Activated naive CD4-positive, alpha-beta T cell treated with anti-CD3 and anti-CD28 coated beads, Interleukin-2, amount 10 ng/mL, durations not matched to agents 7 days and 5 days (primary cell): ENCODE results near the gene MMP19.

Experiments used
- CTCF ChIA-PET: fragments of 350-600 bp; sonication (Branson Sonifier 250); formaldehyde crosslinking; loops from one replicate; lab custom pipeline; 2021; ENCODE audit warnings: antibody characterized with exemption; lab: Charles Lee
- DNase-seq: peaks from one replicate; pipeline ENCODE4 v3.0.0-alpha.2; 2020
- H3K27ac Mint-ChIP-seq: one replicate; pipeline ENCODE4 v1.8.0; 2021; ENCODE audit warnings: mild to moderate bottlenecking, moderate library complexity, mixed read lengths
- H3K27me3 Mint-ChIP-seq: one replicate; pipeline ENCODE4 v1.8.0; 2021; ENCODE audit warnings: mild to moderate bottlenecking, mixed read lengths
- H3K36me3 Mint-ChIP-seq: one replicate; pipeline ENCODE4 v1.8.0; 2021; ENCODE audit warnings: mixed read lengths
- H3K4me1 Mint-ChIP-seq: one replicate; pipeline ENCODE4 v1.8.0; 2021; ENCODE audit warnings: mixed read lengths
- H3K4me3 Mint-ChIP-seq: one replicate; pipeline ENCODE4 v1.8.0; 2021; ENCODE audit warnings: mild to moderate bottlenecking, moderate library complexity, mixed read lengths
- H3K9me3 Mint-ChIP-seq: one replicate; pipeline ENCODE4 v1.8.0; 2021; ENCODE audit warnings: mixed read lengths

MMP19 gene

GRCh38 chr12:55830601-55831446, 11.9 kb downstream of the MMP19 start:
- peaks cover 18% of the 10 kb centered on the region for H3K36me3 Mint-ChIP-seq
- peak; percentile 71 for DNase-seq
- CTCF ChIA-PET = interaction anchor here (0.5 to 2.9 kb wide), 10 partner anchors 10 to 742 kb away, joined by 3 to 15 read pairs (median 3); partner anchors contain the start of genes DGKA, ORMDL2 and SARNP
- H3K4me1 Mint-ChIP-seq = peaks cover 60% of the 10 kb centered on the region
- no peaks in the 10 kb centered on the region for H3K9me3 Mint-ChIP-seq
- H3K4me3 Mint-ChIP-seq = peak overlapping the region; percentile 97
- no peaks in the 10 kb centered on the region for H3K27me3 Mint-ChIP-seq
- peak overlapping the region; percentile 94 for H3K27ac Mint-ChIP-seq

GRCh38 chr12:55829967-55830600, 12.7 kb downstream of the MMP19 start:
- CTCF ChIA-PET = interaction anchor here (0.5 to 2.9 kb wide), 6 partner anchors 12 to 743 kb away, joined by 3 to 15 read pairs (median 6); partner anchors contain the start of genes DGKA, ORMDL2 and SARNP
- H3K36me3 Mint-ChIP-seq = peaks cover 20% of the 10 kb centered on the region
- H3K4me1 Mint-ChIP-seq = peaks cover 66% of the 10 kb centered on the region

DNA sequence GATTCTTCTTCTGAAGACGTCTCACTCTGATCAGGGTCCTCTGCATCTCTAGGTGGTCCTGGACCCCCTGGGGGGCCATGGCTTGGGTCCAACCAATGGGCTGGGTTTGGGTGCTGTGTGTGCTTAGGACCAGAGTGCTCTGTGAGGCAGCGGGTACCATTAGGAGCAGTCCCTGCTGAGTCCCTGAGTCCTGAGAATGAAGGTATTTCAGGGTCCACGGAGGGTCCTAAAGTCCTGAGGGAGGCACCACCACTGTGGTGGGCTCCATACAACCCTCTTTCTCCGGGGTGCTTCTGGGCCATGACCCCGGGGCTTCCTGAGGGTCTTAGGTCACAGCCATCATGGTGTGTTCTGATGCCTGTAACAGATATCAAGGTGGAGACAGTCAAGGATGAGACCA, 14.4 kb downstream of the MMP19 start:
- Mint-ChIP-seq H3K4me3 (peak overlapping the region; percentile 97), H3K27ac (peak overlapping the region; percentile 94), H3K27me3 (no peaks in the 10 kb centered on the region), H3K4me1 (peaks cover 80% of the 10 kb centered on the region), H3K36me3 (peaks cover 26% of the 10 kb centered on the region), H3K9me3 (no peaks in the 10 kb centered on the region)
- CTCF ChIA-PET = interaction anchor here (2.8 to 2.9 kb wide), 2 partner anchors 108 to 111 kb away, joined by 13 to 15 read pairs; no protein-coding TSS in a partner anchor
- no peak for DNase-seq

More at GRCh38 chr12:55829967-55830600, 12.7 kb downstream of the MMP19 start:
- Mint-ChIP-seq H3K27me3 (no peaks in the 10 kb centered on the region), H3K27ac (peak overlapping the region; percentile 94), H3K4me3 (peak overlapping the region; percentile 97), H3K9me3 (no peaks in the 10 kb centered on the region)
- DNase-seq = peak; percentile 62

DNA sequence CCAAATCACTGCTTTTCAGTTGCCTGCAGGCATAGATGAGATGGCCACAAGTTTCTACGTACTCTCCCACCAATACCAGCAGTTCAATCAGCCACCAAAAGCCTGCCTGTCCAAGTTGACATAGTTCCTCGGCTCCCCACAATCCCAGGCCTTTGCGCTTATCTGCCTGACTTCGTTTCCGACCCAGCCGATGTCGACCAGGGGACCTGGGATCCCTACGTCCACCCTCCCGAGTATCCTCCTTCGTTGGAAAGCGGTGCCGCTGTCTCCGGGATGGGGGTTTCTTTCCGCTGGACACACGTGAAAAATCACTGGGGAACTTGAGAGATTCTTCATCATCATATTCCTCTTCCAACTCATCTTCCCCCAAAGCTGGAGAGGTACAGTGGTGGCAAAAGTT, 14.9 kb downstream of the MMP19 start:
- Mint-ChIP-seq H3K9me3 (no peaks in the 10 kb centered on the region), H3K27me3 (no peaks in the 10 kb centered on the region), H3K4me3 (peak overlapping the region; percentile 97), H3K4me1 (peaks cover 79% of the 10 kb centered on the region), H3K27ac (peak overlapping the region; percentile 21), H3K36me3 (peaks cover 31% of the 10 kb centered on the region)
- CTCF ChIA-PET = interaction anchor here (1.4 kb wide), 1 partner anchor 112 kb away, joined by 4 read pairs; no protein-coding TSS in a partner anchor
- DNase-seq = no peak

GRCh38 chr12:55824726-55825125, 18.0 kb downstream of the MMP19 start:
- H3K4me3 Mint-ChIP-seq = peak overlapping the region; percentile 23

GRCh38 chr12:55823419-55823818, 19.3 kb downstream of the MMP19 start:
- H3K4me1 Mint-ChIP-seq = peaks cover 65% of the 10 kb centered on the region
- no peaks in the 10 kb centered on the region for H3K27me3 Mint-ChIP-seq
- H3K36me3 Mint-ChIP-seq = peaks cover 56% of the 10 kb centered on the region
- no peak overlapping the region for H3K4me3 Mint-ChIP-seq
- DNase-seq = no peak
- no peaks in the 10 kb centered on the region for H3K9me3 Mint-ChIP-seq
- CTCF ChIA-PET = interaction anchor here (0.7 to 1.3 kb wide), 3 partner anchors 85 to 113 kb away, joined by 3 to 6 read pairs (median 5); no protein-coding TSS in a partner anchor
- H3K27ac Mint-ChIP-seq = no peak overlapping the region

More at GRCh38 chr12:55824726-55825125, 18.0 kb downstream of the MMP19 start:
- Mint-ChIP-seq H3K36me3 (peaks cover 49% of the 10 kb centered on the region), H3K27ac (peak overlapping the region; percentile 77), H3K4me1 (peaks cover 59% of the 10 kb centered on the region), H3K9me3 (no peaks in the 10 kb centered on the region), H3K27me3 (no peaks in the 10 kb centered on the region)
- no peak for DNase-seq
- CTCF ChIA-PET = interaction anchor here (1.0 to 1.5 kb wide), 4 partner anchors 86 to 115 kb away, joined by 3 to 6 read pairs (median 4); no protein-coding TSS in a partner anchor

- no peak for DNase-seq
- Mint-ChIP-seq H3K27me3 (no peaks in the 10 kb centered on the region), H3K4me1 (peaks cover 56% of the 10 kb centered on the region), H3K4me3 (no peak overlapping the region), H3K27ac (peak overlapping the region; percentile 39), H3K36me3 (peaks cover 48% of the 10 kb centered on the region), H3K9me3 (no peaks in the 10 kb centered on the region)
- CTCF ChIA-PET = interaction anchor here (2.4 kb wide), 1 partner anchor 84 kb away, joined by 9 read pairs; no protein-coding TSS in a partner anchor
Measured at GRCh38 chr12:55822228-55822627, 20.5 kb downstream of the MMP19 start.

- no peak overlapping the region for H3K4me3 Mint-ChIP-seq
- no peak for DNase-seq
- H3K27me3 Mint-ChIP-seq = no peaks in the 10 kb centered on the region
- no peak overlapping the region for H3K27ac Mint-ChIP-seq
- H3K4me1 Mint-ChIP-seq = peaks cover 49% of the 10 kb centered on the region
- H3K9me3 Mint-ChIP-seq = no peaks in the 10 kb centered on the region
- CTCF ChIA-PET = interaction anchor here (0.5 to 6.5 kb wide), 9 partner anchors 11 to 1935 kb away, joined by 3 to 33 read pairs (median 4); no protein-coding TSS in a partner anchor
- H3K36me3 Mint-ChIP-seq = peaks cover 40% of the 10 kb centered on the region
Measured at GRCh38 chr12:55820679-55821078, 22.1 kb downstream of the MMP19 start.

GRCh38 chr12:55818886-55819285, 23.9 kb downstream of the MMP19 start:
- no peak overlapping the region for H3K4me3 Mint-ChIP-seq
- peaks cover 44% of the 10 kb centered on the region for H3K36me3 Mint-ChIP-seq
- DNase-seq = no peak
- H3K9me3 Mint-ChIP-seq = no peaks in the 10 kb centered on the region
- CTCF ChIA-PET = interaction anchor here (1.1 to 6.5 kb wide), 7 partner anchors 11 to 123 kb away, joined by 3 to 33 read pairs (median 5); partner anchors contain the start of gene DNAJC14
- peaks cover 45% of the 10 kb centered on the region for H3K4me1 Mint-ChIP-seq
- no peaks in the 10 kb centered on the region for H3K27me3 Mint-ChIP-seq
- H3K27ac Mint-ChIP-seq = no peak overlapping the region

GRCh38 chr12:55818140-55818728, 24.5 kb downstream of the MMP19 start:
- H3K27ac Mint-ChIP-seq = no peak overlapping the region
- H3K36me3 Mint-ChIP-seq = peaks cover 42% of the 10 kb centered on the region
- H3K27me3 Mint-ChIP-seq = no peaks in the 10 kb centered on the region
- H3K4me1 Mint-ChIP-seq = peaks cover 43% of the 10 kb centered on the region
- CTCF ChIA-PET = interaction anchor here (0.9 to 6.5 kb wide), 11 partner anchors 12 to 155 kb away, joined by 3 to 33 read pairs (median 5); partner anchors contain the start of genes DNAJC14, PYM1 and RAB5B
- H3K4me3 Mint-ChIP-seq = no peak overlapping the region
- no peaks in the 10 kb centered on the region for H3K9me3 Mint-ChIP-seq
- no peak for DNase-seq

DNA sequence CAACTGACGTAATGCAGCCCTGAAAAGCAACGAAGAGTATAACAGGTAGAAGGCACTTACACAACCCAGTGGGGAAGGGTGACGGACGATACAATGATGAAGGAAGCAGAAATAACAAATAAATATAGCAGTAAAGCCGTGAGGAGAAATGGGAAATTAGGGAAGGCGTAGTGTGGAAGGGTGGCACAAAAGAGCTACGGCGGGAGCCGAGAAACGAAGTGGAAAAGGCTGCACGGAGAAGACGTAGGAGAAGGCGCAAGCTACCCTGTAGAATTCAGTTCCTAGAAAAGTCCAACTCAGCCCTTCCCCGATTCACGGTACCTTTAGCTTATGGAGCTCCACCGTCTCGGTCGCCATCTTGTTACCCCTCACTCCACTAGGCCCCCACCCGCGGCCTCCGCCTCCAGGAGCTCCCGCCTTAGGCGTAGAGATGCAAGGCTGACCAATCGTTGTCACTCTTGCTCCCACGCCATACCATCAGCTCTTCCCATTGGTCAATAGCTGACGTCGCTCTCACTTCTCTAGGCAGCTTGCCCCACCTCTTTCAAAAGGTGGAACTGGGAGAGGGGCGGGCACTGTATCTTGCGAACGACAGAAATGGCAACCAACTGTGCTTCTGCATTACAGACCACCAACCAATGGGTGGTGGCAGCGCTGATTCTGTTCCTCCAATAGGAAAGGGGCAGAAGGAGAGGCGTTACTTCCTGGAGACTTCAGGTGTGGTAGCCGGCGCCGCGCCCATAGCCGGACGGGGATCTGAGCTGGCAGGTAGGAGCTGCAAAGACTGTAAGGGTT, 25.2 kb downstream of the MMP19 start, which contains the start of the genes ORMDL2 and SARNP:
Gene ORMDL2 (plus strand): TSS at position 697 of the 795 bp plus-strand sequence. CDS start 959 bp downstream, outside the sequence.
Gene SARNP (minus strand): TSS at position 380 of the 795 bp plus-strand sequence. CDS start 23 bp downstream, at position 357.
- CTCF ChIA-PET = interaction anchor here (0.9 to 6.5 kb wide), 12 partner anchors 12 to 229 kb away, joined by 3 to 33 read pairs (median 5); partner anchors contain the start of genes DNAJC14, PYM1 and RAB5B
- Mint-ChIP-seq H3K27ac (no peak within 1 kb of the TSS), H3K9me3 (no peaks in the 10 kb centered on the region), H3K27me3 (no peaks in the 10 kb centered on the region), H3K36me3 (peaks cover 43% of the 10 kb centered on the region), H3K4me3 (no peak within 1 kb of the TSS), H3K4me1 (peaks cover 46% of the 10 kb centered on the region)
- peak; percentile 99 for DNase-seq

DNA sequence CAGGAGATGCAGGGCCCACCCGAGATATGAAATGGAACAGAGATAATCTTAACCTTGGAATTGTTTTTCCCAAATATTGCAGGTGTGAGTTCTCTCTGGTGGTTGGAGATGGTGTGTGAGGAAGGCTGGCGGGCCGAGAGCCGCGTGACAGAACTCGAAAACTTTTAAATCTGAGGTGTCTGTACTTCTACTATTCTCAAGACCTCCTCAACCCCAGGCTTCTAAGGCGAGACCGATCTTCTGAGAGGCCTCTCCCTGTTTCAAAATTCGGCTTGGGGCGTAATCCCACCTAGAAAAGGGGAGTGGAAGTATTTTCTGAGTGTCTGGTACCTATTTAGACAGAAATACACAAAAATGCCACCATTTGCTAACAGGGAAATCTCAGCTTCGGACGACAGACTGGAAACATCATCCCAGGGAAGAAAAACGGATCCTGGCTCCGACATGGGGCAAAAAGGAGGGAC, 25.8 kb downstream of the MMP19 start:
- Mint-ChIP-seq H3K9me3 (no peaks in the 10 kb centered on the region), H3K27ac (no peak overlapping the region), H3K4me3 (no peak overlapping the region), H3K4me1 (peaks cover 50% of the 10 kb centered on the region), H3K27me3 (no peaks in the 10 kb centered on the region), H3K36me3 (peaks cover 37% of the 10 kb centered on the region)
- no peak for DNase-seq
- CTCF ChIA-PET = interaction anchor here (1.0 to 6.5 kb wide), 9 partner anchors 12 to 229 kb away, joined by 3 to 33 read pairs (median 5); partner anchors contain the start of genes DNAJC14 and PYM1
